ENCODE results near the gene ZNF536.

Gene ZNF536

GRCh38 chr19:30366282-30366681 is 5.9 kb upstream of the ZNF536 start:
- no peak for DNase-seq

GRCh38 chr19:30367006-30367405 is 5.2 kb upstream of the ZNF536 start:
- no peak for DNase-seq

GRCh38 chr19:30367421-30367820 is 4.8 kb upstream of the ZNF536 start:
- DNase-seq: no peak

- no peak for DNase-seq
Measured at GRCh38 chr19:30369833-30370232, 2.4 kb upstream of the ZNF536 start.

GRCh38 chr19:30371161-30371836 is 885 bp upstream of the ZNF536 start:
- no peak for DNase-seq

GRCh38 chr19:30373593-30373992 is 1.4 kb downstream of the ZNF536 start:
- DNase-seq: no peak

- no peak for DNase-seq
Measured at GRCh38 chr19:30374539-30374864, 2.3 kb downstream of the ZNF536 start.

- DNase-seq: no peak
Measured at GRCh38 chr19:30374865-30375552, 2.8 kb downstream of the ZNF536 start.

- no peak for DNase-seq
Measured at GRCh38 chr19:30375553-30376031, 3.4 kb downstream of the ZNF536 start.

- no peak for DNase-seq
Measured at GRCh38 chr19:30376272-30376671, 4.1 kb downstream of the ZNF536 start.

- DNase-seq: no peak
Measured at GRCh38 chr19:30376826-30377425, 4.7 kb downstream of the ZNF536 start.

GRCh38 chr19:30378701-30379100 is 6.5 kb downstream of the ZNF536 start:
- DNase-seq: no peak

GRCh38 chr19:30379841-30380610 is 7.8 kb downstream of the ZNF536 start:
- DNase-seq: no peak

- DNase-seq: no peak
Measured at GRCh38 chr19:30381366-30381765, 9.2 kb downstream of the ZNF536 start.

GRCh38 chr19:30385174-30385573 is 13.0 kb downstream of the ZNF536 start:
- no peak for DNase-seq

GRCh38 chr19:30385666-30386065 is 13.5 kb downstream of the ZNF536 start:
- no peak for DNase-seq

- no peak for DNase-seq
Measured at GRCh38 chr19:30386551-30387143, 14.5 kb downstream of the ZNF536 start.

- no peak for DNase-seq
Measured at GRCh38 chr19:30387311-30388115, 15.3 kb downstream of the ZNF536 start.

- DNase-seq: no peak
Measured at GRCh38 chr19:30388327-30388726, 16.1 kb downstream of the ZNF536 start.

- DNase-seq: no peak
Measured at GRCh38 chr19:30388819-30389218, 16.6 kb downstream of the ZNF536 start.

GRCh38 chr19:30390356-30390988 is 18.3 kb downstream of the ZNF536 start:
- no peak for DNase-seq

- DNase-seq: no peak
Measured at GRCh38 chr19:30391052-30391451, 18.9 kb downstream of the ZNF536 start.
